Stimulated activated CD8-positive, alpha-beta memory T cell treated with anti-CD3 and anti-CD28 coated beads, Interleukin-12 subunit alpha, Interleukin-12 subunit beta, amount 100 ng/mL, for 24 hours (primary cell): ENCODE data around the gene OSTF1.

Experiments used
- DNase-seq: peaks from one replicate; pipeline ENCODE4 v3.0.0-alpha.2; 2020; ENCODE audit errors: extremely low read depth

OSTF1 gene, protein sequence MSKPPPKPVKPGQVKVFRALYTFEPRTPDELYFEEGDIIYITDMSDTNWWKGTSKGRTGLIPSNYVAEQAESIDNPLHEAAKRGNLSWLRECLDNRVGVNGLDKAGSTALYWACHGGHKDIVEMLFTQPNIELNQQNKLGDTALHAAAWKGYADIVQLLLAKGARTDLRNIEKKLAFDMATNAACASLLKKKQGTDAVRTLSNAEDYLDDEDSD

GRCh38 chr9:75087824-75088645 lies at the start of gene OSTF1, which contains the start of gene NMRK1:
Gene OSTF1, plus strand, starts transcription at chr9:75088514. Its CDS starts 179 bp downstream, at chr9:75088693.
Gene NMRK1, minus strand, starts transcription at chr9:75088155. Its CDS starts 5,040 bp downstream, at chr9:75083115.
- DNase-seq = peak; percentile 84

DNA sequence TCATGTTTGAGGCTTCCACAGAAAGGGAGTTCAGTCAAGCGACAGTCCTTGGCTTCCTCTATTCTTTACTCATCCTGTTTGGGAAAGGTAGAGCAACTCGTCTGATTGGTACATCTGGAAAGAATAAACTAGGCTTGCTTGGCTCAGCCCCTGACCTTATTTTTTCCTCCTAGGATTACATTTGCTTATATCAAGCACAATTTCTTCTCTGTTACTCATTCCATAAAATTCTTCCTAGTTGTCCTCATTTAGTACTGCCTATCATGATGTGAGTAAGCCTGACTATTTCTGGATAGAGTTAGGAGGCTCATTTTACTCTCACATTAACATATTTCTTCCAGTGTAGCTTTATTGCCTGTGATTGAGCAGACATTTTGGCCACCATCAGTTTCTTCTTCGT lies 49.3 kb upstream of the OSTF1 start:
- no peak for DNase-seq

GRCh38 chr9:75039801-75040200 lies 48.5 kb upstream of the OSTF1 start:
- no peak for DNase-seq

- DNase-seq = no peak
Measured at GRCh38 chr9:75041041-75041440, 47.3 kb upstream of the OSTF1 start.

DNA sequence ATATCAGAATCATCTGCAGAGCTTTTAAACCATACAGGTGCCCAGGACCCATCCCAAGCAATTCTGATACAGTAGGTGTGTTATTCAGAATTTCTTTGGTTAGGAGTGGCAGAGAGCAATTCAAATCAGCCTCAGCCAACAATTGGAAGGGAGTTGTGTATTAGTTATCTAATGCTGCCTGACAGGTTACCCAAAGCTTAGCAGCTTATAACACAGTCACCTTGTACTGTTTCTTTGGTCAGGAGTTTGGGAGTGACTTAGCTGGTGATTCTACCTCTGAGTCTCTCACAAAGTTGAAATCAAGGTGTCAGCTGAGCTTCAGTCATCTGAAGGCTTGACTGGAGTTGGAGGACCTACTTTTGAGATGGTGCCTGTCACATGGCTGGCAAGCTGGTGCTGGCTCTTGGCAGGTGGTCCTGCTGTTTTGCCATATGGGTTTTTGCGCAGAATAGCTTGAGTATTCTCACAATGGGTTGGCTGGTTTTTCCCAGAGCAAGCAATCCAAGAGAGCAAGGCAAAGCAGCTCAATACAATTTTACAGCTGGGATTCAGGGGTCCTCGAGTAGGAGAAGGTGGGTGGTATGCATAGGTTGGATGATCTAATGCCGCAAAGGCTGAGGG lies 41.5 kb upstream of the OSTF1 start:
- DNase-seq = no peak

DNA sequence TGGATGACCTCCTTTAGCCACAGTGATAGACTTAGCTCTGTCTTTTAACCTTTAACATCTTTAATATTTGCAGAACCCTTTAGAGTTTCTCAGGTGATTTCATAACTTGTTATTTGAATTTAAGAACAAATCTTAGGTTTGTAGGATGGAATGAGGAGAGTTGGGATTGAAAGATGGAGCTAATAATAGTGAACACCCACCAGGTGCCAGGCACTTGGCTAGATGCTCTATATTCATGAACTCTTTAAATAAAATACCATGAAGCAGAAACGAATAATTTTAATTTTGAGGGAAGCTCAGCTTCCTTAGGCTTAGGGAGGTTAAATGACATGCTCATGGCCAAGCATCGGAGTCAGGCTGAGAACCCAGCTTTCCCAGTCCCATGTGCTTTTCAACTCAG lies 40.8 kb upstream of the OSTF1 start:
- no peak for DNase-seq

- no peak for DNase-seq
Measured at GRCh38 chr9:75051285-75051684, 37.0 kb upstream of the OSTF1 start.

- no peak for DNase-seq
Measured at GRCh38 chr9:75053869-75054268, 34.4 kb upstream of the OSTF1 start.

DNA sequence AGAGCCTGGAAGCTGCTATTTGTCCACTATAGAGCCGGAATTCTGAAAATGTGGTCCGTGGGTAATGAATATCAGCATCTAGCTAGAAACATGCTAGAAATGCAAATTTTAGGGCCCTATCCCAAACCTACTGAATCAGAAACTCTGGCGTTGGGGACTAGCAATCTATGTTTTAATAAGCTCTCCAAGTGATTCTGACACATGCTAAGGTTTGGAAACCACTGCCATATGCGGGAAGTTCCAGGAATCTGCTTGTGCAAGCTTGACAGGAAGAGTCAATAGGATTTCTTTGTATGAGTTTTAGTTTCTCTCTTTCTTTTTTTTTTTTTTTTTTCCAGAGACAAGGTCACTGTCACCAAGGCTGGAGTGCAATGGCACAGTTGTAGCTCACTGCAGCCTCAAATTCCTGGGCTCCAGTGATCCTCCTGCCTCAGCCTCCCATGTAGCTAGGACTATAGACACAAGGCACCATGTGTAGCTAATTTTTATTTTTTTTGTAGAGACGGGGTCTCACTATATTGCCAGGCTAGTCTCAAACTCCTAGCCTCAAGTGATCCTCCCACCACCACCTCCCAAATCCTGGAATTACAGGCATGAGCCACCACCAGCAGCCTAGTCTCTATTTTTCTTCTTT lies 33.8 kb upstream of the OSTF1 start:
- no peak for DNase-seq

- DNase-seq = no peak
Measured at GRCh38 chr9:75061169-75061568, 27.1 kb upstream of the OSTF1 start.

DNA sequence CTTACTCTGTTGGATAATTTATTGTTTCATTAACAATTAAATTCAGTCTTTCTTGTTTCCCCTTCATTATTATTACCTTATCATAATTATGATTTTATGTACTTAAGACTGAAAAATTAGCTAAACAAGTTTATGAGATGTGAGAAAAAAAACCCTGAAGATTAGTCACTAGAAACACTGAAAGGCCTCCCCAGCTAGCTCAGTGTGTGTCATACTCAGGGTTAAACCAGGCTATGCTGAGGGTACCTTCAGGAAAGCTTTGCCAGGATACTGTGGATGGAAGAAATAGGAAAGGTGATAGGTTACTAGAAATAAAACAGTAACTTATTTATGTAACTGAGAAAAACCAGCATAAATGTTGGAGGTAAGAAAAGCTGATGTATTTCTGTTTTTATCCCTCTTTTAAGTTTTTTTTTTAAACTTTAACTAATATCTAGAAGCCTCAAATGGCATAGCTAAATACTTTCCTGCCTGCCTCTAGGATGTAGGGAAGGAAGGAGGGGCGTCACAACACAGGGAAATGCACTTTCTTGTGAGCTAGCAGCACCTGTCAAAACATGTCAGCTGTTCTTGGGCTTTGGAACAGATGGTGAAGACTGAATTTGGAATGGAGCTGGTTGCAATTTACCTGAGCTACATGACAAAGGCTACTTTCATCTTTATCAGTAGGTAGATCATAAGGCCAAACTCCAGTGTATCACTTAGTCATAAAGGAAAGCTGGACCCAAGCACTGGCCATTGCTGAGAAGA lies 24.6 kb upstream of the OSTF1 start:
- DNase-seq = no peak

DNA sequence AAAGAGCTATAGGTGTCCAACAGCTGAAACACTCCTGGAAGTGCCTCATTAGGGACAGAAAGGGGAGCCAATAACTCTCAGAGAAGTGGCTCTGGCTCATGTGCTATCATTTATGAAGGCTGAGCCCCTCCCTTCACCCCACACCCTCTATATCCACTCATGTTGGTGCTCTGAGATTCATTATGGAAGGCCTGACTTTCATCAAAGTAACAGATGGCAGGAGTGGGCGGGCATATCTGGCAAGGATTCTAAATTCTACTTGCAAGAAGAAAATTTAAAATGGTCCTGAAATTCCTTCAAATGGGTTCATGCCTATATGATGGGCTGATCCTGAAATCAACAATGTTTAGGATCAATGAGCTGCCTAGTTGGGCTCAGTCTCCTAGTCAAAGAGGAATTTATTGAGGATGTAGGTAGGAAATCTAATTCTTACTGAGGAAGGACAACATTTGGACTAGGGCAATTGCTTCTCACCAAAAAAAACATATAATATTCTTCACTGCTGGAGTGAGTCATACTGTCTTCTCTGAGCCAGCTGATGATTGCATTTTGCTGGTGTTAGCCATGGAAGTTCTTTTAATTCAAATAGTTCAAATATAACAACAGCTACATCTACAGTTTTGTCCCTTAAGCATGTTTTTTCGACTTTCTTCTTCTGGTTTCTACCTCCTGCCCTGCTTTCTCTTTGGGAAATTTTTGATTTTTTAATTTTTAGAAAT lies 23.8 kb upstream of the OSTF1 start:
- no peak for DNase-seq

DNA sequence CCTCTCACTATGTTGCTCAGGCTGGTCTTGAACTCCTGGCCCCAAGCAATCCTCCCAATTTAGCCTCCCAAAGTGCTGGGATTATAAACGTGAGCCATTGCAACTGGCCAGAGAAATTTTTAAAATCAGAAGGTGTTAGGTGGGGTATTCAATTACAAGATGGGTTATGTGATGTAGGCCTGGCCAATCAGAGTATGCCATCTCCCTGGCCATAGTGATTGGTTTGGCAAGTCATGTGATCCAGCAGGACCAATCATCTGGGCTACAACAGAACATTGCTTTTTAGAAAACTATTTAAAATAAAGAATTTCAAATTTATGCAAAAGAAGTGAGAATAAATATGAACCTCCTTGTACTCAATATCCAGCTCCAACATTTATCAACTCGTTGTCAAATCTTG lies 22.8 kb upstream of the OSTF1 start:
- DNase-seq = no peak

DNA sequence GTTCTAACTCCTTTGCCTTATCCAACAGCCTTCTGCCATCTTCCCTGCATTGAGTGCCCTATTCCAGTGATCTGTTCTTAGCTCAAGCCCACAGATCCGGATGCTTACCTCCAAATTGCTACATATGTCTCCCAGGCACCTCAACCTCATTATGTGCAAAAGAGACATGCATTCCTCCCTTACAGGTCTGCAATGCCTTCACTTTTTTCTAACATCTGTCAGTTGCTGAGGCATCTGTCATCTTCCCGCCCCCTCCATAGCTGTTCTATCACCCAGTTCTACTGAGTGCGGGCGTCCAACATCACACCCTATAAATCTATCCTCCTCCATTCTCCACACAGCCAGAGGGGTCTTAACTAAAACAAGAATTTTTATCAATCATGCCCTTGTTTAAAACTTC lies 20.4 kb upstream of the OSTF1 start:
- no peak for DNase-seq

DNA sequence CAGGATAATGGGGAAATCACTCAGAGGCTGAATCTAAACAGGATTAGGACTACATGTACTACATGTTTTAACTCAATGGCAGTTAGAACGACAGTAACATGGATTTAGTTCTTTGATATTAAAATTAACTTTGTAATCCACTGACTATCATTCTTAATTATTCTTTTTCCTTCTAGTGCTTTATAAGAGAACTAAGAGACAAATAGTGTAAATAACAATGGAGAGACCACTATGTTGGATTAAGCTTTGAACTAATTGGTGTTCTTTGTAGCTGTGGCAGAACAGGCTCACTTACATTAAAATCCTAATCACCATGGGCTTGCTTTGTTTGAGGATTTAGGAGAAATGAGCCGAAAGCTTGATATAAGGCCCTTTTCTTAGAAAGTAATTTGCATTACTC lies 19.1 kb upstream of the OSTF1 start:
- DNase-seq = no peak

- peak; percentile 22 for DNase-seq
Measured at GRCh38 chr9:75071530-75072122, 16.7 kb upstream of the OSTF1 start.

- no peak for DNase-seq
Measured at GRCh38 chr9:75072895-75073294, 15.4 kb upstream of the OSTF1 start.

DNA sequence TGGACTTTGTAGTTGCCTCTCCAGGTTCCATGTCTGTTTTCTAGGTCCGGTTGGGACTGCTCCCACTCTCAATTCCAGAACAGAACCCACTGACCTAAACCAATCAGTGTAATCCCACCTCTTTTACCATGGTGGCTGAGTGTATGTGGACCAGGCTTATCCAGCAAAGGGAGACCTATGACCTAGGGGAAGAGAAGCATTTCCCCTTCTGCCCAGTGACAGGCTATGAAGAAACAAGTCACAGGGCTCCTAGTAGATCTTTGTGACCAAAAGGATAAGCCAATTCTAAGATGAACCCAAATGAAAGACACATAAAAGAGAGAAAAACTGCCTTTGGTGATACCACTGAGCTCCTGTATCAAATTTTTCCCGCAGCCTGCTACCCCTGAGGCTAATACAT lies 6.7 kb upstream of the OSTF1 start:
- no peak for DNase-seq

DNA sequence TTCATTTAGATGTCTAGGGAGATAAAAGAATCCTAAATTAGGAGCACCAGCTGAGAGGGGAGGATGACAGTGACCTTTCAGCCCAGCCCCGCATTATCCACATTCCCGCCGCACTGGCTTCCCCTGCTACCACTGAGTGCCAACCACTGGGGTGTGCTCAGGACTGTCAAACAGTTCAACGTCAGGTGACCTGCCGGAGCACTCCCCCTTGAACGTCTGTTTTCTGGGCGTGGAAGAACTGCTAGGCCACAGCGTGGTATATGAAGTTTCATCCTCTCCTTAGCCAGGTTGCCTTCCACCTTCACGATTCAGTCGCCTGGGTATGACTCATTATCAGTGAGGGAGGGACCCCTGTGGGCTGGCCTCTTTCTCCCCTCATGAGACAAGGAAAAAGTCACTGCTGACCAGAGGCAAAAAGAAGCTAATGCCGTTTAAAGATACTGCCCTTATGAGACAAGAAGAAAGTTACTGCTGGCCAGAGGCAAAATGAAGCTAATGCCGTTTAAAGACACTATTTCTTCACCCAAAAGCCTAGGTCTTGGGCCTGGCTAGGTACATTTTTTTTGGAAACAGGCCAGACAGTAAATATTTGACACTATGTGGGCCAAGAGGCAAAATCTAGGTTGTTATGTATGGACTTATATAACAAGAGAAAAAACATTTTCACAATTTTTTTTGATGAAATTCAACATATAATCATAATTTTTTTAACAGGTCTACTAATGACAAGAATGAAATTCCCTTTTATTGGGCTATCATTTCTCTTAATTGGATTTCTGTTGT lies 4.9 kb upstream of the OSTF1 start:
- no peak for DNase-seq
